Activated gamma-delta T cell treated with anti-CD3 and anti-CD28 coated beads, Interleukin-2, amount 50 U/mL, for 16 hours (primary cell): ENCODE data around the gene NQO2.
"Not testable (repeated sequence)": the region's sequence is repeated elsewhere in the genome, so short reads cannot be mapped to it uniquely, and the experiment has no call there.

Experiments
- DNase-seq: peaks from one replicate; pipeline ENCODE4 v3.0.0-alpha.2; 2020; ENCODE audit warnings: low read depth

The NQO2 gene

GRCh38 chr6:3039384-3039783, 39.7 kb downstream of the NQO2 start:
- no peak for DNase-seq

DNA sequence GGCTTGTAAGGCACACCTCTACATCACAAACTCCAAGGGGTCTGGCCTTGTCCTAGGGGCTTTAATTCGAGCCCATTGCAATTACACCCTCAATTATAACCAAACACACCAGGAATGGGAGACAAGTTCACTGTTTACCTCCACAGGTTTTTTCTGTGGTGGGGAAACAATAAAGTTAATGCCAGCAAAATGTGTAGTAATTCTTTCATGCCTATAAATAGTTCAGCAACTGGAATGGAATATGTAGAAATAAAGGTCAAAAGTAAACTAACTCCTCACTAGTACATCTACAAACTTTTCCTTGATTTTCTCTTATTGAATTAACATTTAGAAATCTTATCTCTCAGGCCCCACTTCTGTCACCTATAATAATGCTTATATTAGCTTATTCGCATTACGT, 41.5 kb downstream of the NQO2 start:
- no peak for DNase-seq

- DNase-seq, result no peak
These were observed 41.9 kb downstream of the NQO2 start for GRCh38 chr6:3041606-3042005.

- DNase-seq, result no peak
These were observed 45.7 kb downstream of the NQO2 start for GRCh38 chr6:3045369-3045768.

DNA sequence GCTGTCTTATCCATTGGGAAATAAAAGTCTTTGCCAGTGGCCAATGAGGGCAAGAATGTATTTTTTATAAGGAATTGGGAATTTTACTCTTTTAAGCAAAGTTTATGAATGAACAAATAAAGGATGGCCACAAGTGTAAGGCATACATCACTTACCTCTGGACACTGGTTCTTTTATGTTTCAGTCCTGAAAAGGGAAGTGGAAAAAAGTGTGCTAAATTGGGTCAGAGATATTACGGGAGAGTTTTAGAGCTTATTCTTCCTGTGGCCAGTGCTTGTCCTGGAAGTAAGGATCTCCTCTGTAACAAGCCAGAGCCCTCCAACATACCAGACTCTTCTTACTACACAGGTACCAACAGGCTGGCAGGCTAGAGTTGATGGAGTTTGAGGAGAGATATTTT, 46.1 kb downstream of the NQO2 start:
- DNase-seq, result no peak

DNA sequence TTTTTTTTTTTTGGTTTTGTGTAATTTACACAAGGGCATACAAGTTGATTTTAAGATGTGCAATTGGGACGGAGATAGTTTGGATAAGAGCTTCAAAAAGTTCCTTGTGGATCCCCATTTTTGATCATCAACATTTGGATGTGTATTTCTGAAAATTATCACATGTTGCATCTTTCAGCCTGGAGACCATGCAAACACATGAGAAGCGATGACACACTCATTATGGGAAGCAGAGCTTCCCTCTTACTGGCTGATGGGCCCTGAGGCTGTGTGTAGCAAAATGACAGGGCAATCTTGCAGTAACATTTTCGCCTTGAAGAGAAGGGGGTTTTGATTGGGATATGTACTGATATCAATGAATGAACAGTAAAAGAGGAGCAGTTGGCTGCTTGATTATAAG, 46.6 kb downstream of the NQO2 start:
- DNase-seq, result no peak

- not testable (repeated sequence) for DNase-seq
These were observed 48.3 kb downstream of the NQO2 start for GRCh38 chr6:3048009-3048408.

- no peak for DNase-seq
These were observed 53.0 kb downstream of the NQO2 start for GRCh38 chr6:3052481-3053230.

DNA sequence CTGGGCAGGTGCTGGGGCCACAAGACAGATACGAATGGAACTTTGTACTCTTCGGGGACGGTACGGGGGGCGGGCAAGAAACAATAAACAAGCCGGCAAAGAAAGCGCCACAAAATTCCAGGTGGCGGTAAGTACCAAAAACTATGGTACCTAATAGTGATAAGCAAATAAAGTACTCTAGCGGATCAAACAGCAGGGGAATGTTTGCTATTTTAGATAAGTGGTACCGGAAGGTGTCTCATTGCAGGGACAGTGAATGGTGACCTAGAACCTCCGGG, 53.5 kb downstream of the NQO2 start:
- no peak for DNase-seq

DNA sequence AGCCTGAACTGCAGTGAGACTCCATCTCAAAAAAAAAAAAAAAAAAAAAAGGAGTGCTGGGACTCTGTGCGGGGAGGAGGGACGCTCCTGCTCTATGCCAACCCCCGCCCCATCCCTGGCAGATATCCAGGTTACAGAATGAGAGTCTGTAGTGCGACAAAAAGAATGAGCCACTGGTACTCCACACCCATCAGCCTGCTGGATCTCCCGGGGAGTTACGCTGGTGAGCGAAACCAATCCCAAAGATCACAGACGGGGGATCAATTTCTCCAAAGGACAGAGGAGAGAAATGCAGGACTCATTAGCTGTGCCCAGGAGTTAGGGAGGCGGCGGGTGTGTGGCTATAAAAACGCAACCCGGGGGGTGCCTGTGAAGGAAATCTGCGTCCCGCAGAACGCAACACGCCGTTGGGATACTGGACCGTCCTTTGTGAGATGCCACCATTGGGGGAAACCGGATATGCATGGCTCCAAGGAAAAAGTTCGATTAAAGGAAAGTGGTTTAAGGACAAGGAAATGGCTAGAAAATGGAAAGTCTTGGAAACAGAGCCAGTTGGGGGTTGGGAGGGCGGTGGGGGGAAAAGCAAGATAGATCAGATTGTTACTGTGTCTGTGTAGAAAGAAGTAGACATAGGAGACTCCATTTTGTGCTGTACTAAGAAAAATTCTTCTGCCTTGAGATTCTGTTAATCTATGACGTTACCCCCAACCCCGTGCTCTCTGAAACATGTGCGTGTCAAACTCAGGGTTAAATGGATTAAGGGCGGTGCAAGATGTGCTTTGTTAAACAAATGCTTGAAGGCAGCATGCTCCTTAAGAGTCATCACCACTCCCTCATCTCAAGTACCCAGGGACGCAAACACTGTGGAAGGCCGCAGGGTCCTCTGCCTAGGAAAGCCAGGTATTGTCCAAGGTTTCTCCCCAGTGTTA, 54.8 kb downstream of the NQO2 start:
- not testable (repeated sequence) for DNase-seq

- DNase-seq, result not testable (repeated sequence)
These were observed 55.4 kb downstream of the NQO2 start for GRCh38 chr6:3055158-3055499.

DNA sequence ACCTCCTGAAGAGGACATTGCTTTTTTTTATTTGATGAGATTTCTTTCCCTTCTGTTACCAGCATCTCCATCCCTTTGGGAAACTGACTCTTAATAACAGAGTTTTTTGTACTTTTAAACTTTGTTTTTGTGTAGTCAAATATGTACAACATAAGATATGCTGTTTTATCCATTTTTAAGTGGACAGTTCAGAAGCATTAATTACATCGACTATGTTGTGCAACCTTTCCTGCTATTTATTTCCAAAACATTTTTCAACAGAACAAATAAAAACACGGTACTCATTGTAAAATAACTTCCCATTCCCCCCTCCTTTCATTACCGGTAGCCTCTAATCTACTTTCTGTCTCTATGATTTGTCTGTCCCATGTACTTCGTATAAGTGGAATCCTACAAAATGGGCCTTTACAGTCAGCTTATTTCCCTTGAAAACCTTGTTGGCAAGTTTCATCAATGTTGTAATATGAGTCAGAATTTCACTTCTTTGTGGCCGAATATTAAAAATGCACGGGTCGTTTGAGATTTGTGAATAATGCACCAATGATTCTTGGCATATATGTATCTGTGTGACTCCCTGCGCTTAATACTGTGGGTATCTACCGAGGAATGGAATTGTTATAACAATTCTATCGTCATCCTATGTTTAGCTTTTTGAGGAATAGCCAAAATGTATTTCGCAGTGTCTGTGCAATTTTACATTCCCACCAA, 57.5 kb downstream of the NQO2 start:
- DNase-seq, result no peak

DNA sequence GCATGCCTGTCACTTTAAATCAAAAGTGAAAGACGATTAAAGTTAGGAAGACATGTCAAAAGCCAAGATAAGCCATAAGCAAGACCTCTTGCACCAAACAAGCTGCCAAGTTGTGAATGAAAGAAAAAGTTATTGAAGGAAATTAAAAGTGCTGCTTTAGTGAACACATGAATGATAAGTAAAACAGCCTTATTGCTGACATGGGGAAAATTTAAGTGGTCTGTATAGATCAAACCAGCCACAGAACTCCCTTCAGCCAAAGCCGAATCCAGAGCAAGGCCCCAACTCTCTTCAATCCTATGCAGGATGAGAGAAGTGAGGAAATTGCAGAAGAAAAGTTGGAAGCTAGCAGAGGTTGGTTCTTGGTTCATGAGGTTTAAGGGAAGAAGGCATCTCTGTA, 59.3 kb downstream of the NQO2 start:
- DNase-seq, result no peak

DNA sequence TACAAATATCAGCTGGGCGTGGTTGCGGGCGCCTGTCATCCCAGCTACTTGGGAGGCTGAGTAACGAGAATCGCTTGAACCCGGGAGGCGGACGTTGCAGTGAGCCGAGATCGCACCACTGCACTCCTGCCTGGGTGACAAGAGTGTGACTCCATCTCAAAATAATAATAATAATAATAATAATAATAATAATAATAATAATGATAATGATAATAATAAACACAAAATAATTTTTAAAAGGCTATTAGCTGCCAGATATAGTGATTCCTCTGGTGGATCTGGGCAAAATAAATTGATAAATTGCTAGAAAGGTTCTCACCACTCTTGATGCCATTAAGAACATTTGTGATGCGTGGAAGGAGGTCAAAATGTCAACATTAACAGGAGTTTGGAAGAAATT, 60.4 kb downstream of the NQO2 start:
- DNase-seq, result not testable (repeated sequence)

- DNase-seq, result no peak
These were observed 61.8 kb downstream of the NQO2 start for GRCh38 chr6:3061501-3061941.

DNA sequence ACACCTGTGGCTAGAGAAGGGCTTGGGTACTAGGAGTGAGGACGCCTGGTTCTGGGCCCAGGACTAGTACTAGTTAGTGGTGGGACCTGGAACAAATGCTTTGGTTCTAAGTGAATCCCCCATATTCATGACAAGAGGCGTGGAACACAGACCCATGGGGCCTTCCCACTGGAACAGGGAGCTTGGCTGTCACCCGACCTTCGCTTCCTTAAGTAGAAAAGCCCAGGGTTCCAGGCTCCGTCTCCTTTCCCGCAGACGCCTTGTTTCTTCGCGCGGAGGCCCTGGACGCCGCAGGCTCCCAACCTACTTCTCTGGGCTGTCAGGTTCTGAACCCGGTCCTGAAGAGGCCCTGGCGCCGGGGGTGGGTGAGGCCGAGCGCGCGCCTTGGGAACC, 63.6 kb downstream of the NQO2 start:
- not testable (repeated sequence) for DNase-seq

DNA sequence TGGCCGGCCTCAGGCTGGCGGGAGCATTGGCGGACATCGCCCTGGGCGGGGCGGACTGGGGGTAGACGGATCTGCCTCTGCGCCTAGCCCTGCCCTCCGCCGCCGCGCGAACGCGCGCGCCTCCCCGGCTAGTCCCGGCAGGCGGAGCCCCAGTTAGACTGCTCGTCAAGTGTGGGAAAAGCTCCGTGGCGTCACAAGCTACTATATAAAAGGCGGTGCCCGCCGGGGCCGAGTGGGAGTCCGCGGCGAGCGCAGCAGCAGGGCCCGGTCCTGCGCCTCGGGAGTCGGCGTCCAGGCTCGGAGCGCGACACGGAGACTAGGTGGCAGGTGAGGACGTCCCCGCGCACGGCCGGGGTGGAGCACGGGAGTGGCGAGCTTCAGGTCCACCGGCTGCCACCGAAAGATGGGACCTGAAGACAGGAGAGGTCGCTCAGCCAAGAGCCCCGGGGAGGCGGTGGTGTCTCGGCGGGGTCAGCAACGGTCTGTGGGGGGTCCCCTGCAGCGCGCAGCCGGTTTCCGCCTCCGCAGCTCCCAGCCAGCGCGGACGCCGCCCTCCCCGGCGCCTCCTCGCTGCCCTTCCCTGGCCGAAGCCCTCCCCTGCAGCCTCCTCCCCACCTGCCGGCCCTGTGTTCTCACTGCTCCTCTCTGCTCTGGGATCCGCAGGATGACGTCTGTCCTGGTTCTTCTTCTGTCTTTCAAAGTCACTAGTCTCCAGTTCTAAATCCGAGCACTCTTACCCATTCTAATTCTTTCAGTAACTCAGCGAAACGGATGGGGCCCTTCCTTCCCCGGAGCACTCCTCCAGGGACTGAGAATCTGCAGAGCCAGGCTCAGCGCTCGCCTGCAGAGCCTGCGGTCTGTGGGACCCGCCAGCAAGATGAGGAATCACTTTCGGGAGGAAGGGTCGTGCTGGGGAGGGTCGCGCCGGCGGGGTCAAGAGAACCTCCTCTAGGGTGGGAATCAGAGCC, 64.3 kb downstream of the NQO2 start:
- DNase-seq, result peak; percentile 77

GRCh38 chr6:3068329-3069214, 68.9 kb downstream of the NQO2 start, which contains the start of gene RIPK1:
TSS of gene RIPK1 (plus strand) at chr6:3068494. CDS start at chr6:3076824, 8,330 bp downstream.
- peak; percentile 92 for DNase-seq
